ENCODE results near the gene MTOR.

Gene MTOR

DNA sequence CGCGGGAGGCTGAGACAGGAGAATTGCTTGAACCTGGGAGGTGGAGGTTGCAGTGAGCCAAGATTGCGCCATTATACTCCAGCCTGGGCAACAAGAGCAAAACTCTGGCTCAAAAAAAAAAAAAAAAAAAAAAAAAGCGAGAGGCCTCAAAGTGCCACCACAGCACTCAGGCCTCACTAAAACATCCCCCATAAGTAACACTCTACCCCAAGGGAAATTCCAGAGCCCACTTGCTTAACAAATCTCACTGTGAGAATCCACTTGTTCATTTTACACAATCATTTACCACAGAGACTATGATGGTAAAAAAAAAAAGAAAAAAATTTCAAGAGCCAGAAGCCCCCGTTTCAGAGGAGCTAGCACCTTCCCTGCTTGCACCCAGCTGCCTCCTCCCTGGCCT, 136.4 kb downstream of the MTOR start:
- Histone ChIP-seq H3K27me3 (ENCODE audit: insufficient read depth, poor library complexity, severe bottlenecking) (no peaks in the 10 kb centered on the region), H3K4me3 (replicated peaks; ENCODE audit: insufficient read depth, low read length) (no peak overlapping the region), H3K27ac (replicated peaks) (no peak overlapping the region)
- TF ChIP-seq SPI1 (IDR thresholded peaks at IDR 0.05; ENCODE audit: borderline replicate concordance, low read depth), result no peak
- TF ChIP-seq GABPA (IDR thresholded peaks at IDR 0.05; ENCODE audit: low read depth), result no peak
- DNase-seq (ENCODE audit: low read depth in 1 of 2, low spot score in 1 of 2), result no peak

- H3K27ac ChIP-seq (replicated peaks), result no peak overlapping the region
- no peaks in the 10 kb centered on the region for H3K27me3 ChIP-seq (ENCODE audit: insufficient read depth, poor library complexity, severe bottlenecking)
- DNase-seq (ENCODE audit: low read depth in 1 of 2, low spot score in 1 of 2), result no peak
- no peak for TF ChIP-seq SPI1 (IDR thresholded peaks at IDR 0.05; ENCODE audit: borderline replicate concordance, low read depth)
- TF ChIP-seq POLR2AphosphoS5 (IDR thresholded peaks at IDR 0.05; ENCODE audit: low read depth), result no peak
- TF ChIP-seq, protein P1, sequence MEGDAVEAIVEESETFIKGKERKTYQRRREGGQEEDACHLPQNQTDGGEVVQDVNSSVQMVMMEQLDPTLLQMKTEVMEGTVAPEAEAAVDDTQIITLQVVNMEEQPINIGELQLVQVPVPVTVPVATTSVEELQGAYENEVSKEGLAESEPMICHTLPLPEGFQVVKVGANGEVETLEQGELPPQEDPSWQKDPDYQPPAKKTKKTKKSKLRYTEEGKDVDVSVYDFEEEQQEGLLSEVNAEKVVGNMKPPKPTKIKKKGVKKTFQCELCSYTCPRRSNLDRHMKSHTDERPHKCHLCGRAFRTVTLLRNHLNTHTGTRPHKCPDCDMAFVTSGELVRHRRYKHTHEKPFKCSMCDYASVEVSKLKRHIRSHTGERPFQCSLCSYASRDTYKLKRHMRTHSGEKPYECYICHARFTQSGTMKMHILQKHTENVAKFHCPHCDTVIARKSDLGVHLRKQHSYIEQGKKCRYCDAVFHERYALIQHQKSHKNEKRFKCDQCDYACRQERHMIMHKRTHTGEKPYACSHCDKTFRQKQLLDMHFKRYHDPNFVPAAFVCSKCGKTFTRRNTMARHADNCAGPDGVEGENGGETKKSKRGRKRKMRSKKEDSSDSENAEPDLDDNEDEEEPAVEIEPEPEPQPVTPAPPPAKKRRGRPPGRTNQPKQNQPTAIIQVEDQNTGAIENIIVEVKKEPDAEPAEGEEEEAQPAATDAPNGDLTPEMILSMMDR (IDR thresholded peaks at IDR 0.05; ENCODE audit: insufficient read depth, low read length), result no peak
- TF ChIP-seq, protein P2, sequence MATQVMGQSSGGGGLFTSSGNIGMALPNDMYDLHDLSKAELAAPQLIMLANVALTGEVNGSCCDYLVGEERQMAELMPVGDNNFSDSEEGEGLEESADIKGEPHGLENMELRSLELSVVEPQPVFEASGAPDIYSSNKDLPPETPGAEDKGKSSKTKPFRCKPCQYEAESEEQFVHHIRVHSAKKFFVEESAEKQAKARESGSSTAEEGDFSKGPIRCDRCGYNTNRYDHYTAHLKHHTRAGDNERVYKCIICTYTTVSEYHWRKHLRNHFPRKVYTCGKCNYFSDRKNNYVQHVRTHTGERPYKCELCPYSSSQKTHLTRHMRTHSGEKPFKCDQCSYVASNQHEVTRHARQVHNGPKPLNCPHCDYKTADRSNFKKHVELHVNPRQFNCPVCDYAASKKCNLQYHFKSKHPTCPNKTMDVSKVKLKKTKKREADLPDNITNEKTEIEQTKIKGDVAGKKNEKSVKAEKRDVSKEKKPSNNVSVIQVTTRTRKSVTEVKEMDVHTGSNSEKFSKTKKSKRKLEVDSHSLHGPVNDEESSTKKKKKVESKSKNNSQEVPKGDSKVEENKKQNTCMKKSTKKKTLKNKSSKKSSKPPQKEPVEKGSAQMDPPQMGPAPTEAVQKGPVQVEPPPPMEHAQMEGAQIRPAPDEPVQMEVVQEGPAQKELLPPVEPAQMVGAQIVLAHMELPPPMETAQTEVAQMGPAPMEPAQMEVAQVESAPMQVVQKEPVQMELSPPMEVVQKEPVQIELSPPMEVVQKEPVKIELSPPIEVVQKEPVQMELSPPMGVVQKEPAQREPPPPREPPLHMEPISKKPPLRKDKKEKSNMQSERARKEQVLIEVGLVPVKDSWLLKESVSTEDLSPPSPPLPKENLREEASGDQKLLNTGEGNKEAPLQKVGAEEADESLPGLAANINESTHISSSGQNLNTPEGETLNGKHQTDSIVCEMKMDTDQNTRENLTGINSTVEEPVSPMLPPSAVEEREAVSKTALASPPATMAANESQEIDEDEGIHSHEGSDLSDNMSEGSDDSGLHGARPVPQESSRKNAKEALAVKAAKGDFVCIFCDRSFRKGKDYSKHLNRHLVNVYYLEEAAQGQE (IDR thresholded peaks at IDR 0.05; ENCODE audit: insufficient replicate concordance, low read depth), result no peak
- no peak for TF ChIP-seq GABPA (IDR thresholded peaks at IDR 0.05; ENCODE audit: low read depth)
- no peak overlapping the region for H3K4me3 ChIP-seq (replicated peaks; ENCODE audit: insufficient read depth, low read length)
Observed at GRCh38 chr1:11124965-11125364, 137.4 kb downstream of the MTOR start.

DNA sequence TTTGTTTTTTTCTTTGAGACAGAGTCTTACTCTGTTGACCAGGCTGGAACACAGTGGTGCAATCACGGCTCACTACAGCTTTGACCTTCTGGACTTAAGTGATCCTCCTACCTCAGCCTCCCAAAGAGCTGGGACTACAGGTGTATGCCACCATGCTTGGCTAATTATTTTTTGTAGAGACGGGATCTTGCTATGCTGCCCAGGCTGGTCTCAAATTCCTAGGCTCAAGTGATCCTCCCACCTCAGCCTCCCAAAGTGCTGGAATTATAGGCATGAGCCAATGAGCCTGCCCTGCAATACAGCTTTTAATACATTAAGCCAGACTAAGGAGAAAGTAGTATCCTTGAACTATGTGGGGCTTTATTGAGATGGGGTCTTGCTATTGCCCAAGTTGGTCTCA, 146.0 kb downstream of the MTOR start:
- Histone ChIP-seq H3K27ac (replicated peaks) (no peak overlapping the region), H3K4me3 (replicated peaks; ENCODE audit: insufficient read depth, low read length) (no peak overlapping the region), H3K27me3 (ENCODE audit: insufficient read depth, poor library complexity, severe bottlenecking) (no peaks in the 10 kb centered on the region)
- no peak for TF ChIP-seq POLR2AphosphoS5 (IDR thresholded peaks at IDR 0.05; ENCODE audit: low read depth)
- TF ChIP-seq, protein P2 (IDR thresholded peaks at IDR 0.05; ENCODE audit: insufficient replicate concordance, low read depth), result no peak
- TF ChIP-seq GABPA (IDR thresholded peaks at IDR 0.05; ENCODE audit: low read depth), result no peak
- no peak for TF ChIP-seq SPI1 (IDR thresholded peaks at IDR 0.05; ENCODE audit: borderline replicate concordance, low read depth)
- TF ChIP-seq, protein P1 (IDR thresholded peaks at IDR 0.05; ENCODE audit: insufficient read depth, low read length), result no peak
- no peak for DNase-seq (ENCODE audit: low read depth in 1 of 2, low spot score in 1 of 2)

DNA sequence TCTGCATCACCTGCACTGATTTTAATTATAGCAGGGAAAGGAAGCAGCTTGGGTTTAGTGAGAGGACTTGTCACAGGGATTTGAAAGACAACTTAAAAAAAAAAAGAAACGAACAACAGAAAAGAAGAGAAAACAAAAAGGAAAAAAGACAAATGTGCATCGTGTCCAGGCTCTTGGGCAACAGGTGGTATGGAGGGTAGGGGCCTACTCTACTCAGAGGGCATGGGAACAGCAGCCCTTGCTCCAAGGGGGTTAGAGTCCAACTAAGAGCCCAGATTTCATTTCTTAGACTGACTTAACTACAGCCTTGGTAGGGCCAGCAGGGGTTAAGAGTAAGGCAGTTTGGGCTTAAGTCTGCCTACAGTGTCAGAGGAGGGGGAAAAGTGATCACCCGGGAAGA, 147.4 kb downstream of the MTOR start:
- Histone ChIP-seq H3K27ac (replicated peaks) (no peak overlapping the region), H3K27me3 (ENCODE audit: insufficient read depth, poor library complexity, severe bottlenecking) (no peaks in the 10 kb centered on the region), H3K4me3 (replicated peaks; ENCODE audit: insufficient read depth, low read length) (no peak overlapping the region)
- TF ChIP-seq, protein P2 (IDR thresholded peaks at IDR 0.05; ENCODE audit: insufficient replicate concordance, low read depth), result no peak
- TF ChIP-seq SPI1 (IDR thresholded peaks at IDR 0.05; ENCODE audit: borderline replicate concordance, low read depth), result no peak
- TF ChIP-seq POLR2AphosphoS5 (IDR thresholded peaks at IDR 0.05; ENCODE audit: low read depth), result no peak
- no peak for TF ChIP-seq GABPA (IDR thresholded peaks at IDR 0.05; ENCODE audit: low read depth)
- TF ChIP-seq, protein P1 (IDR thresholded peaks at IDR 0.05; ENCODE audit: insufficient read depth, low read length), result no peak
- DNase-seq (ENCODE audit: low read depth in 1 of 2, low spot score in 1 of 2), result no peak
